HCT116 (cell line): ENCODE data around the gene VANGL1. TPM values are rescaled to one million over a fixed set of nuclear protein-coding genes. Genes with fewer than 3 reads are reported as not detected.

Experiments
- ATAC-seq: fragments of 200-7000 bp; cut with Tn5 transposase; 2 replicates; pipeline ENCODE4 v1.9.1; 2020; ENCODE audit warnings: mild to moderate bottlenecking, moderate library complexity
- BruUV-seq: library from RNA; stranded (reverse); fragments of 400-500 nt; replicated peaks from 2 replicates; lab custom pipeline; 2021; lab: Mats Ljungman, UMichigan
- CTCF ChIA-PET: fragments of 300-600 bp; sonication (Branson Sonifier 250); formaldehyde crosslinking; loops from one replicate; lab custom pipeline; 2021; ENCODE audit warnings: antibody characterized with exemption; lab: Charles Lee
- POLR2A ChIA-PET: fragments of 300-600, 350-600 bp; sonication (Branson Sonifier 250); formaldehyde crosslinking; loops from one replicate; lab custom pipeline; 2021; ENCODE audit warnings: antibody characterized with exemption; lab: Charles Lee
- RAD21 ChIA-PET, 2 experiments: fragments of 300-600 bp; sonication (Branson Sonifier 250); formaldehyde crosslinking; loops; one replicate each; lab custom pipeline; 2023; ENCODE audit warnings: low total read pairs in 2 of 2; ENCODE audit not compliant: uncharacterized antibody in 2 of 2, unreplicated experiment in 2 of 2, low non-redundant PET in 1 of 2; lab: Charles Lee
- DNase-seq: peaks from one replicate; pipeline ENCODE4 v3.0.0-alpha.2; 2010; ENCODE audit warnings: low read depth, low spot score
- H2AFZ ChIP-seq: fragments of 200-600 bp; shearing (Covaris generic), sonication (generic); 2 replicates; pipeline ENCODE4 v1.6.1; 2017; ENCODE audit warnings: low read depth, mixed run types, mixed read lengths, antibody characterized with exemption, low read length; ENCODE audit not compliant: poor library complexity, severe bottlenecking
- H3K27ac ChIP-seq: 2 replicates; pipeline ENCODE4 v1.5.1; 2012; ENCODE audit warnings: low read depth, low read length
- H3K27me3 ChIP-seq: fragments of 200-600 bp; sonication (generic); 2 replicates; pipeline ENCODE4 v1.6.1; 2016; ENCODE audit warnings: mixed run types, low read length, mixed read lengths; ENCODE audit not compliant: insufficient read depth
- H3K36me3 ChIP-seq, 2 experiments: fragments of 200-500 bp in 1 of 2; fragments of 200-600 bp in 1 of 2; sonication (Bioruptor generic) in 1 of 2; sonication (generic) in 1 of 2; 2 replicates each; pipeline versions ENCODE4 v1.5.1 to v1.6.1; 2014 to 2016; ENCODE audit warnings: low read length in 2 of 2, inconsistent platforms in 1 of 2, mixed read lengths in 1 of 2, mixed run types in 1 of 2; ENCODE audit not compliant: insufficient read depth in 2 of 2, control insufficient read depth in 1 of 2
- H3K4me1 ChIP-seq, 2 experiments: fragments of 200-600 bp in 1 of 2; sonication (generic) in 1 of 2; 2 replicates each; pipeline versions ENCODE4 v1.5.1 to v1.6.1; 2012 to 2017; ENCODE audit warnings: low read length in 2 of 2, inconsistent platforms in 1 of 2, mild to moderate bottlenecking in 1 of 2, mixed read lengths in 1 of 2, mixed run types in 1 of 2, moderate library complexity in 1 of 2; ENCODE audit not compliant: insufficient read depth in 2 of 2, control insufficient read depth in 1 of 2
- H3K4me2 ChIP-seq: fragments of 200-600 bp; sonication (generic); 2 replicates; pipeline ENCODE4 v1.6.1; 2017; ENCODE audit warnings: mixed run types, low read length, mixed read lengths
- H3K4me3 ChIP-seq, 2 experiments: fragments of 200-600 bp in 1 of 2; sonication (generic) in 1 of 2; replicated peaks in 1 of 2; 2 replicates each; pipeline ENCODE4 v1.5.1; 2011 to 2016; ENCODE audit warnings: low read length in 2 of 2, control low read depth in 1 of 2, low read depth in 1 of 2, mild to moderate bottlenecking in 1 of 2, mixed read lengths in 1 of 2, mixed run types in 1 of 2
- H3K79me2 ChIP-seq: fragments of 200-600 bp; sonication (generic); 2 replicates; pipeline ENCODE4 v1.6.1; 2017; ENCODE audit warnings: mild to moderate bottlenecking, mixed run types, low read length, moderate library complexity, mixed read lengths; ENCODE audit not compliant: insufficient read depth
- H3K9ac ChIP-seq: fragments of 200-600 bp; sonication (generic); 2 replicates; pipeline ENCODE4 v1.6.1; 2016; ENCODE audit warnings: low read length, mixed read lengths
- H3K9me2 ChIP-seq: fragments of 200-600 bp; sonication (generic), shearing (Covaris generic); 2 replicates; pipeline ENCODE4 v1.6.1; 2017; ENCODE audit warnings: mixed run types, mild to moderate bottlenecking, moderate library complexity; ENCODE audit not compliant: insufficient read depth
- H3K9me3 ChIP-seq, 2 experiments: fragments of 200-500 bp in 1 of 2; fragments of 200-600 bp in 1 of 2; sonication (Bioruptor generic) in 1 of 2; sonication (generic) in 1 of 2; 2 replicates each; pipeline ENCODE4 v1.6.1; 2014 to 2017; ENCODE audit warnings: low read length in 2 of 2, mixed read lengths in 2 of 2, inconsistent platforms in 1 of 2, low read depth in 1 of 2, mild to moderate bottlenecking in 1 of 2, mixed run types in 1 of 2, moderate library complexity in 1 of 2; ENCODE audit not compliant: control insufficient read depth in 1 of 2, insufficient read depth in 1 of 2
- H4K20me1 ChIP-seq: fragments of 200-600 bp; sonication (generic), shearing (Covaris generic); 2 replicates; pipeline ENCODE4 v1.6.1; 2017; ENCODE audit warnings: mixed run types, mild to moderate bottlenecking, moderate library complexity; ENCODE audit not compliant: insufficient read depth
- CTCF ChIP-seq, 3 experiments: fragments of 200-600 bp in 1 of 3; sonication (generic) in 1 of 3; IDR thresholded peaks in 2 of 3; conservative IDR thresholded peaks in 1 of 3; 2 replicates each; pipeline ENCODE4 v1.5.1; 2012 to 2017; ENCODE audit warnings: low read depth in 2 of 3, low read length in 2 of 3, antibody characterized with exemption in 1 of 3, borderline replicate concordance in 1 of 3, control low read depth in 1 of 3, mild to moderate bottlenecking in 1 of 3, mixed read lengths in 1 of 3, mixed run types in 1 of 3, moderate library complexity in 1 of 3; ENCODE audit not compliant: insufficient read depth in 1 of 3
- EZH2 ChIP-seq: fragments of 200-600 bp; sonication (generic); IDR thresholded peaks from 2 replicates; pipeline ENCODE4 v1.6.1; 2017; ENCODE audit warnings: antibody characterized with exemption, mixed run types
- RAD21 ChIP-seq: IDR thresholded peaks from 2 replicates; pipeline ENCODE4 v1.6.1; 2012; ENCODE audit warnings: low read depth, mild to moderate bottlenecking
- intact Hi-C: fragments of 100-400 bp; cut with micrococcal nuclease; formaldehyde crosslinking; loops from 2 replicates; pipeline ENCODE4 v1.10.0; 2022
- total RNA-seq: library from RNA; stranded (reverse); gene quantifications from one replicate; pipeline ENCODE4 v1.2.1, GENCODE V29; 2021; ENCODE audit not compliant: unreplicated experiment

The VANGL1 gene
- total RNA-seq, 1 experiment from 2014 or later: 23.5 TPM

- Histone ChIP-seq H3K4me2 (no peak overlapping the region), H3K36me3 (no peaks in the 10 kb centered on the region), H3K9me2 (no peaks in the 10 kb centered on the region), H3K4me1 (no peaks in the 10 kb centered on the region), H4K20me1 (no peaks in the 10 kb centered on the region), H3K9me3 (no peaks in the 10 kb centered on the region), H3K27ac (no peak overlapping the region), H2AFZ (peak overlapping the region; percentile 60), H3K27me3 (no peaks in the 10 kb centered on the region; the same call in 1 of the 2 replicates), H3K9ac (no peak overlapping the region), H3K4me3 (no peak overlapping the region), H3K79me2 (no peaks in the 10 kb centered on the region)
- DNase-seq (peak; percentile 51), ATAC-seq (peak; percentile 87)
- TF ChIP-seq CTCF (IDR thresholded peaks at IDR 0.05 in 2 of 3, conservative IDR thresholded peaks at IDR 0.05 in 1 of 3; ENCODE audit: borderline replicate concordance in 1 of 3, insufficient read depth in 1 of 3, low read depth in 2 of 3, low read length in 2 of 3) (peak; percentile 60 to 86 (median 64); a peak in 5 of 6 replicates), RAD21 (peak; percentile 65), EZH2 (no peak)
- ChIA-PET POLR2A (no interaction called here), CTCF (interaction anchor here (0.6 to 4.0 kb wide), 35 partner anchors 8 to 793 kb away, joined by 3 to 32 read pairs (median 5); no protein-coding TSS in a partner anchor), RAD21 (interaction anchor here (0.7 to 1.5 kb wide), 7 partner anchors 8 to 792 kb away, joined by 3 to 12 read pairs (median 5); partner anchors contain the start of gene VANGL1 (in 1 of the 2))
- intact Hi-C loops: loop anchor here (1.0 to 5.0 kb wide), 3 partner anchors 55 to 99 kb away; no protein-coding TSS in a partner anchor
- no TSS peak for BruUV-seq
These were observed 65.0 kb downstream of the VANGL1 start for GRCh38 chr1:115706587-115707425.
